ENCODE data around the gene PRKG1. TPM values are rescaled to one million over a fixed set of nuclear protein-coding genes. Genes with fewer than 3 reads are reported as not detected.
"Not testable (repeated sequence)": the region's sequence is repeated elsewhere in the genome, so short reads cannot be mapped to it uniquely, and the experiment has no call there.

The PRKG1 gene
- polyA plus RNA-seq, 1 donor = 12.0 TPM

DNA sequence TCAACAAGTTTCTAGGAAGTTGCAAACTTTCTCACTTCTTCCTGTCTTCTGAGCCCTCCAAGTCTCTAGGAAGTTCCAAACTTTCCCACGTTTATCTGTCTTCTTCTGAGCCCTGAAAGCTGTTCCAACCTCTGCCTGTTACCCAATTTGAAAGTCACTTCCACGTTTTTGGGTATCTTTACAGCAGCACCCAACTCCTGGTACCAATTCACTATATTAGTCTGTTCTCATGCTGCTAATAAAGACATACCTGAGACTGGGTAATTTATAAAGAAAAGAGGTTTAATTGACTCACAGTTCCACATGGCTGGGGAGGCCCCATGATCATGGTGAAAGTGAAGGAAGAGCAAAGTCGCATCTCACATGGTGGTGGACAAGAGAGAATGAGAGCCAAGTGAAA lies 381.5 kb downstream of the PRKG1 start:
- not testable (repeated sequence) for H3K27me3 ChIP-seq (ENCODE audit: control insufficient read depth, insufficient read depth, low read length); H3K36me3 ChIP-seq (ENCODE audit: control insufficient read depth, insufficient read depth, low read length); H3K9me3 ChIP-seq (ENCODE audit: control insufficient read depth, low read depth, low read length); H3K4me3 ChIP-seq (ENCODE audit: low read length); H3K27ac ChIP-seq (ENCODE audit: low read length); H3K4me1 ChIP-seq (ENCODE audit: control insufficient read depth, insufficient read depth, low read length); DNase-seq
- 100% methylated on average over 2 of the region's 3 CpGs for WGBS (ENCODE audit: insufficient coverage, low lambda C conversion rate)

DNA sequence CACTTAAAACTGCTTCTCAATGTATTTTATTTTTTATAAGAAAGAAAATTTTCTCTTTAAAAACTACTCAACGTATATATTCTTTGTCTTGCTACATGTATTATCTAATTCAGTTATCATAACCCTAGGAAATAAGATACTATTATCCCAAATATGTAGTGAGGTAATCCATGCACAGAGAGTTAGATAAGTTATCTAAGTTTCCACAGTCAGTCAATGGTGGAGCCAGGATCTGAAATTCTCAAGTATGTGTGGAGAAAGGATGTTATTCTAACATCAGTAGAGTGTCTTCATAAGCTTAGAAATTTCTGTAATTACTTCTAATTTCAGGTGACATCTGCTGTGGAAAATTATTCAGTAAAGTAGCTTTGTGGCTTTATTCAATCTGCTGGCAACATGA lies 385.2 kb downstream of the PRKG1 start:
- DNase-seq = no peak
- H3K9me3 ChIP-seq (ENCODE audit: control insufficient read depth, low read depth, low read length) = no peaks in the 10 kb centered on the region
- no peaks in the 10 kb centered on the region for H3K4me1 ChIP-seq (ENCODE audit: control insufficient read depth, insufficient read depth, low read length)
- no peak overlapping the region for H3K4me3 ChIP-seq (ENCODE audit: low read length)
- H3K27ac ChIP-seq (ENCODE audit: low read length) = no peak overlapping the region
- H3K27me3 ChIP-seq (ENCODE audit: control insufficient read depth, insufficient read depth, low read length) = no peaks in the 10 kb centered on the region
- no CpG with 5 or more reads among the region's 1 CpG for WGBS (ENCODE audit: insufficient coverage, low lambda C conversion rate)
- H3K36me3 ChIP-seq (ENCODE audit: control insufficient read depth, insufficient read depth, low read length) = no peaks in the 10 kb centered on the region

DNA sequence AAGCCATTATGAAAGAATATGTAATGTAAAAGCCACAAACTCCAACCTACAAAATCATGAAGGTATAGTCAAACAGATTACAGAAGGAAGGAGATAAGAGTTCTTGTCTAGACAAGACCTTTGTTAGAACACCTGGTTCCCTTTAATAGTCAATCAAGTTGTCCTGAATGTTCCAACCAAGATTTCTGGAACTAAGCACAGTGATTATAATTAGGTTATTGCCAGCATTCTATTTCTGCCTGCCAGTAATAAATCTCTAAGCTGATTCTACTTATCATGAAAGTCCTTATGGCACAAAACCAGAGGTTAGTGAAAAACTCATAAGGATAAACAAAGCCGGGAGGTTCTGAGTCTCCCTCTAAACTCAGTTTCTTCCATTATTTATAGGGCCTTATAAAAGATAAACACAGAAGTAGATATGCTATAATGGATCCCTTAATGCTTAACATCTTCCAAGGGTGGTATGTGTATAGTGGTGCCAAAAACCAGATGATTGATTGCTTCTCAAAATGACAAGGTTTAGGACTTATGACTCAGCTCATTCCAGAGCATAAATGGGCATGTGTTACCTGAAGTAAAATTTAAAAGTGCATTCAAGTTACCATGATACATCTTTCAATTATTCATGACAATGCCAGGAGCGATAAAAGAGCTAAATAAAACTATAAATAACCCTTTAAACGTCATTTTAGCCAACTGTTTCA lies 387.9 kb downstream of the PRKG1 start:
- WGBS (ENCODE audit: insufficient coverage, low lambda C conversion rate) = 87% methylated on average over 2 of the region's 3 CpGs
- no peak for DNase-seq
- Histone ChIP-seq H3K4me1 (ENCODE audit: control insufficient read depth, insufficient read depth, low read length) (no peaks in the 10 kb centered on the region), H3K4me3 (ENCODE audit: low read length) (no peak overlapping the region), H3K27me3 (ENCODE audit: control insufficient read depth, insufficient read depth, low read length) (no peaks in the 10 kb centered on the region), H3K27ac (ENCODE audit: low read length) (no peak overlapping the region), H3K9me3 (ENCODE audit: control insufficient read depth, low read depth, low read length) (no peaks in the 10 kb centered on the region), H3K36me3 (ENCODE audit: control insufficient read depth, insufficient read depth, low read length) (no peaks in the 10 kb centered on the region)

DNA sequence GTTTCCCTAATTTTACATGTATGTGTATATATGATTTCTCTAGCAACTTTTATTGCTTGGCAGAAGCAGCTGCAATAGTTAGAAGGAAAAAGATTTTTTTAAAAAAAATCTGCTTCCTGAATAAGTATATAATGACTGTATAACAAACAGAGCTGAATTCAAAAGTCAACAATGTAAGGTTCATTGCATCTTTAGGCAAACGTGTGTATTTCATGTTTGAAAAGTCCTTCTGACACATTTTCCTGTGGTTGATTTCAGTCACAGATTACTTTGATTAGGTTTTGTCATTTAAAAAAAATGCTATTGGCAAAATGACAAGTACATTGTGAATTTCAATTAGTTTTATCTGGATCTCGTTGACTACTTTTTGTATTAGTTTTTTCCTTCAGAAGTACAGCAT lies 394.1 kb downstream of the PRKG1 start:
- H3K27me3 ChIP-seq (ENCODE audit: control insufficient read depth, insufficient read depth, low read length) = no peaks in the 10 kb centered on the region
- no peak overlapping the region for H3K4me3 ChIP-seq (ENCODE audit: low read length)
- no peaks in the 10 kb centered on the region for H3K36me3 ChIP-seq (ENCODE audit: control insufficient read depth, insufficient read depth, low read length)
- H3K27ac ChIP-seq (ENCODE audit: low read length) = no peak overlapping the region
- 50% methylated on average over 2 of the region's 2 CpGs for WGBS (ENCODE audit: insufficient coverage, low lambda C conversion rate)
- H3K4me1 ChIP-seq (ENCODE audit: control insufficient read depth, insufficient read depth, low read length) = no peaks in the 10 kb centered on the region
- no peak for DNase-seq
- H3K9me3 ChIP-seq (ENCODE audit: control insufficient read depth, low read depth, low read length) = no peaks in the 10 kb centered on the region

DNA sequence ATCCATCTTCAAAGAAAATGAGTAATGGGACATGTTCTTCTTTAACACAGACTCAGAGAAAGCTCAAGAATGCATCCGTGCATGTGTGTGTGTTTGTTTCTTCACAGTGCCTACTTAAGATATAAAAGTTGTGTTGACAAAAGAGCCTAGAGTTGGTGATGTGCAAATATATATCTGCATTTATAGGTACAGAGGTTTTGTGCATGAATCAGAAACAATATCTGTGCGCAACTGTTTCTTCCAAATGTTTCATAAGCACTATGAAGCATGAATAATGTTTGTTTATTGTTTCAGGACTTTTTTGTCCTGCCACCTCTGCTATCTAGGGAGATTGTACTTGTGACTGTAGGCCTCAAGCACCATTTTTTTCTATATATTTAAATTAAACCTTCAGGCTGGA lies 395.4 kb downstream of the PRKG1 start:
- Histone ChIP-seq H3K27ac (ENCODE audit: low read length) (no peak overlapping the region), H3K9me3 (ENCODE audit: control insufficient read depth, low read depth, low read length) (no peaks in the 10 kb centered on the region), H3K4me1 (ENCODE audit: control insufficient read depth, insufficient read depth, low read length) (no peaks in the 10 kb centered on the region), H3K36me3 (ENCODE audit: control insufficient read depth, insufficient read depth, low read length) (no peaks in the 10 kb centered on the region), H3K4me3 (ENCODE audit: low read length) (no peak overlapping the region), H3K27me3 (ENCODE audit: control insufficient read depth, insufficient read depth, low read length) (no peaks in the 10 kb centered on the region)
- DNase-seq = no peak
- WGBS (ENCODE audit: insufficient coverage, low lambda C conversion rate) = no CpG with 5 or more reads among the region's 2 CpGs

GRCh38 chr10:51471271-51471670 lies 397.0 kb downstream of the PRKG1 start:
- Histone ChIP-seq H3K4me1 (ENCODE audit: control insufficient read depth, insufficient read depth, low read length) (no peaks in the 10 kb centered on the region), H3K27ac (ENCODE audit: low read length) (no peak overlapping the region), H3K36me3 (ENCODE audit: control insufficient read depth, insufficient read depth, low read length) (no peaks in the 10 kb centered on the region), H3K9me3 (ENCODE audit: control insufficient read depth, low read depth, low read length) (no peaks in the 10 kb centered on the region), H3K27me3 (ENCODE audit: control insufficient read depth, insufficient read depth, low read length) (no peaks in the 10 kb centered on the region), H3K4me3 (ENCODE audit: low read length) (no peak overlapping the region)
- DNase-seq = no peak
- no CpG with 5 or more reads among the region's 4 CpGs for WGBS (ENCODE audit: insufficient coverage, low lambda C conversion rate)

- no peak overlapping the region for H3K4me3 ChIP-seq (ENCODE audit: low read length)
- H3K4me1 ChIP-seq (ENCODE audit: control insufficient read depth, insufficient read depth, low read length) = no peaks in the 10 kb centered on the region
- H3K27ac ChIP-seq (ENCODE audit: low read length) = no peak overlapping the region
- no peaks in the 10 kb centered on the region for H3K27me3 ChIP-seq (ENCODE audit: control insufficient read depth, insufficient read depth, low read length)
- no peak for DNase-seq
- 100% methylated on average over 1 of the region's 1 CpG for WGBS (ENCODE audit: insufficient coverage, low lambda C conversion rate)
- H3K36me3 ChIP-seq (ENCODE audit: control insufficient read depth, insufficient read depth, low read length) = no peaks in the 10 kb centered on the region
- no peaks in the 10 kb centered on the region for H3K9me3 ChIP-seq (ENCODE audit: control insufficient read depth, low read depth, low read length)
These were observed 397.9 kb downstream of the PRKG1 start for GRCh38 chr10:51472154-51472553.

DNA sequence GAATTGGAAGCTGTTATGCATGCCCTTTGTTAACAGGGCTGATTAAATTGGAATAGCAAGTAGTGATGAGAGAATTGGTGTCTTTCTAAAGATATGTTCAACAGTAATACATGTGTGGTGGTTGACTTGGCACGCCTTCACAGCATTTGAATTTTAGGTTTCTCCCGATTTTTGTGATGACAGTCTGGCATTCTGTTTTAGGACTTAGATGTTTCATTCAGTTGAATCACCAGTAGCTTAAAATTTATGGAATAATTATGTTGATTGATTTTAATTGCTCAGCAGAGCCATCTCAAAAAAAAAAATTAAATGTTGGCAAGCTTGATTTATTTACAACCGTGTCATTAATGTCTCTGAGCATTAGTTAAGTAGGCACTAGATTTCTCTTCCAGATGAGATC lies 405.4 kb downstream of the PRKG1 start:
- WGBS (ENCODE audit: insufficient coverage, low lambda C conversion rate) = 83% methylated on average over 1 of the region's 3 CpGs

GRCh38 chr10:51485668-51486067 lies 411.4 kb downstream of the PRKG1 start:
- H3K27me3 ChIP-seq (ENCODE audit: control insufficient read depth, insufficient read depth, low read length) = no peaks in the 10 kb centered on the region
- 100% methylated on average over 5 of the region's 5 CpGs for WGBS (ENCODE audit: insufficient coverage, low lambda C conversion rate)
- DNase-seq = no peak
- H3K36me3 ChIP-seq (ENCODE audit: control insufficient read depth, insufficient read depth, low read length) = no peaks in the 10 kb centered on the region
- H3K4me3 ChIP-seq (ENCODE audit: low read length) = no peak overlapping the region
- H3K27ac ChIP-seq (ENCODE audit: low read length) = no peak overlapping the region
- no peaks in the 10 kb centered on the region for H3K9me3 ChIP-seq (ENCODE audit: control insufficient read depth, low read depth, low read length)
- H3K4me1 ChIP-seq (ENCODE audit: control insufficient read depth, insufficient read depth, low read length) = no peaks in the 10 kb centered on the region

More for the DNA sequence above, 405.4 kb downstream of the PRKG1 start:
- no peaks in the 10 kb centered on the region for H3K4me1 ChIP-seq (ENCODE audit: control insufficient read depth, insufficient read depth, low read length)
- DNase-seq = no peak
- H3K4me3 ChIP-seq (ENCODE audit: low read length) = no peak overlapping the region
- H3K27ac ChIP-seq (ENCODE audit: low read length) = no peak overlapping the region
- no peaks in the 10 kb centered on the region for H3K9me3 ChIP-seq (ENCODE audit: control insufficient read depth, low read depth, low read length)
- no peaks in the 10 kb centered on the region for H3K27me3 ChIP-seq (ENCODE audit: control insufficient read depth, insufficient read depth, low read length)
- H3K36me3 ChIP-seq (ENCODE audit: control insufficient read depth, insufficient read depth, low read length) = no peaks in the 10 kb centered on the region

DNA sequence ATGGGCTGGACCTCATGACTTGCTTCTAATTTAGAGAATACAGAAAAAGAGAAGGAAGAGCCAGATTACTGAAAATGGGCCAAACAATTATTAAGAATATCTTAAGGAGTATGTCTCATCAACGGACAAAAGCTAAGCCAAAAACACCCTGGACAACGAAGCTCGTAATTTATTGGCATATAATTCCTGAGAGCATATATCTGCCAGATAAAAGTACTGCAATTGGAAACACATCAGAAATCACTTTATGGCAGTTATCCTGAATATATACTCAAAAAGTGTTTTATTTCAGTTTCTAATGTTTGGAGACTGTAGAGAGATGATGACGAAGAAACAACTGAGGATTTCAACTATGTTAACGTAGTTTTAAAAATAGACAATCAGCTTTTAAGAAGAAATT lies 413.3 kb downstream of the PRKG1 start:
- no peaks in the 10 kb centered on the region for H3K9me3 ChIP-seq (ENCODE audit: control insufficient read depth, low read depth, low read length)
- no peaks in the 10 kb centered on the region for H3K27me3 ChIP-seq (ENCODE audit: control insufficient read depth, insufficient read depth, low read length)
- no peaks in the 10 kb centered on the region for H3K4me1 ChIP-seq (ENCODE audit: control insufficient read depth, insufficient read depth, low read length)
- H3K27ac ChIP-seq (ENCODE audit: low read length) = no peak overlapping the region
- WGBS (ENCODE audit: insufficient coverage, low lambda C conversion rate) = 92% methylated on average over 2 of the region's 5 CpGs
- no peaks in the 10 kb centered on the region for H3K36me3 ChIP-seq (ENCODE audit: control insufficient read depth, insufficient read depth, low read length)
- no peak overlapping the region for H3K4me3 ChIP-seq (ENCODE audit: low read length)
- DNase-seq = no peak

GRCh38 chr10:51488766-51489408 lies 414.6 kb downstream of the PRKG1 start:
- DNase-seq = no peak
- Histone ChIP-seq H3K36me3 (ENCODE audit: control insufficient read depth, insufficient read depth, low read length) (no peaks in the 10 kb centered on the region), H3K9me3 (ENCODE audit: control insufficient read depth, low read depth, low read length) (no peaks in the 10 kb centered on the region), H3K4me1 (ENCODE audit: control insufficient read depth, insufficient read depth, low read length) (no peaks in the 10 kb centered on the region), H3K27me3 (ENCODE audit: control insufficient read depth, insufficient read depth, low read length) (no peaks in the 10 kb centered on the region), H3K4me3 (ENCODE audit: low read length) (no peak overlapping the region), H3K27ac (ENCODE audit: low read length) (no peak overlapping the region)
- WGBS (ENCODE audit: insufficient coverage, low lambda C conversion rate) = 28% methylated on average over 4 of the region's 5 CpGs

Data from large intestine (tissue), 3 donors.